Retinal pigment epithelial cell (primary cell): ENCODE data around the gene PECR.
"Not testable (repeated sequence)": the region's sequence is repeated elsewhere in the genome, so short reads cannot be mapped to it uniquely, and the experiment has no call there.

Experiments
- DNase-seq: peaks from one replicate; pipeline ENCODE4 v3.0.0-alpha.2; 2010; ENCODE audit warnings: low read depth
- H3K4me3 ChIP-seq: 2 replicates; pipeline ENCODE4 v1.5.1; 2011; ENCODE audit warnings: mild to moderate bottlenecking, low read length, control low read depth, moderate library complexity
- CTCF ChIP-seq: conservative IDR thresholded peaks from 2 replicates; pipeline ENCODE4 v1.5.1; 2011; ENCODE audit warnings: low read depth, low read length, control low read depth, inconsistent platforms

Gene PECR

GRCh38 chr2:216081012-216081411 lies 597 bp downstream of the PECR start:
- DNase-seq = no peak
- no peak for TF ChIP-seq CTCF
- H3K4me3 ChIP-seq = peak overlapping the region; percentile 75

GRCh38 chr2:216080048-216080447 lies 1.6 kb downstream of the PECR start:
- DNase-seq, H3K4me3 ChIP-seq: not testable (repeated sequence)

- TF ChIP-seq CTCF = no peak
- H3K4me3 ChIP-seq = no peak overlapping the region
- no peak for DNase-seq
These were observed 2.8 kb downstream of the PECR start for GRCh38 chr2:216078776-216079175.

- no peak for TF ChIP-seq CTCF
- H3K4me3 ChIP-seq = no peak overlapping the region
- DNase-seq = no peak
These were observed 5.8 kb downstream of the PECR start for GRCh38 chr2:216075510-216076485.

GRCh38 chr2:216074794-216075193 lies 6.8 kb downstream of the PECR start:
- no peak for DNase-seq
- no peak for TF ChIP-seq CTCF
- H3K4me3 ChIP-seq = no peak overlapping the region

GRCh38 chr2:216074380-216074779 lies 7.2 kb downstream of the PECR start:
- H3K4me3 ChIP-seq = no peak overlapping the region
- no peak for TF ChIP-seq CTCF
- no peak for DNase-seq

GRCh38 chr2:216073773-216074172 lies 7.8 kb downstream of the PECR start:
- no peak for DNase-seq
- TF ChIP-seq CTCF = no peak
- H3K4me3 ChIP-seq = no peak overlapping the region
